H1 (cell line): ENCODE measurements around the gene BOK. TPM values are rescaled to one million over a fixed set of nuclear protein-coding genes. Genes with fewer than 3 reads are reported as not detected.

Experiments used
- CTCF ChIA-PET: fragments of 300-600 bp; sonication (Branson Sonifier 250); formaldehyde crosslinking; loops from one replicate; lab custom pipeline; 2021; ENCODE audit not compliant: partially characterized antibody; lab: Charles Lee
- POLR2A ChIA-PET: fragments of 300-600 bp; sonication (Branson Sonifier 250); formaldehyde crosslinking; loops from one replicate; lab custom pipeline; 2021; ENCODE audit warnings: inconsistent platforms; ENCODE audit not compliant: partially characterized antibody; lab: Charles Lee
- DNase-seq, 2 experiments: peaks; one replicate each; pipeline versions ENCODE4 v3.0.0 to v3.0.0-alpha.2; 2010 to 2022; ENCODE audit warnings: low spot score in 2 of 2, low read depth in 1 of 2, mixed read lengths in 1 of 2
- FAIRE-seq: peaks from 2 replicates; lab custom pipeline; 2011; peaks lifted over from hg19 to GRCh38; lab: Jason Lieb, UNC
- H2AFZ ChIP-seq: 2 replicates; pipeline ENCODE4 v1.8.1; 2012; ENCODE audit warnings: low read length, inconsistent platforms
- H2AK5ac ChIP-seq: 2 replicates; pipeline ENCODE4 v1.6.1; 2013; ENCODE audit warnings: low read depth, low read length
- H2BK120ac ChIP-seq: replicated peaks from 2 replicates; pipeline ENCODE3; 2013; ENCODE audit warnings: low read depth, low read length, inconsistent platforms
- H2BK12ac ChIP-seq: 2 replicates; pipeline ENCODE4 v1.6.1; 2013; ENCODE audit warnings: low read depth, low read length
- H2BK15ac ChIP-seq: 2 replicates; pipeline ENCODE4 v1.6.1; 2013; ENCODE audit warnings: low read length
- H2BK20ac ChIP-seq: 2 replicates; pipeline ENCODE4 v1.6.1; 2013; ENCODE audit warnings: low read length
- H2BK5ac ChIP-seq: 2 replicates; pipeline ENCODE4 v1.6.1; 2013; ENCODE audit warnings: low read depth, low read length
- H3K14ac ChIP-seq: 2 replicates; pipeline ENCODE4 v1.6.1; 2013; ENCODE audit warnings: inconsistent platforms; ENCODE audit not compliant: insufficient read length
- H3K18ac ChIP-seq: 2 replicates; pipeline ENCODE4 v1.6.1; 2013; ENCODE audit warnings: low read length; ENCODE audit errors: extremely low read depth
- H3K23ac ChIP-seq: 2 replicates; pipeline ENCODE4 v1.6.1; 2013; ENCODE audit warnings: inconsistent platforms; ENCODE audit not compliant: insufficient read length
- H3K23me2 ChIP-seq: 2 replicates; pipeline ENCODE4 v1.6.1; 2013; ENCODE audit warnings: low read depth, low read length
- H3K27ac ChIP-seq: 2 replicates; pipeline ENCODE4 v1.6.1; 2011; ENCODE audit warnings: low read depth, low read length, inconsistent platforms
- H3K27me3 ChIP-seq, 4 experiments: replicated peaks in 1 of 4; 1 replicate in 1 of 4; 2 replicates in 3 of 4; pipeline versions ENCODE4 v1.6.1 to v1.8.1; 2011 to 2013; ENCODE audit warnings: low read length in 3 of 4, mild to moderate bottlenecking in 3 of 4, inconsistent platforms in 2 of 4, mixed read lengths in 2 of 4, moderate library complexity in 1 of 4; ENCODE audit not compliant: control insufficient read depth in 3 of 4, insufficient read depth in 3 of 4; ENCODE audit errors: extremely low read depth in 1 of 4
- H3K36me3 ChIP-seq, 4 experiments: 2 replicates each; pipeline versions ENCODE4 v1.6.1 to v1.8.1; 2011 to 2013; ENCODE audit warnings: mild to moderate bottlenecking in 4 of 4, low read length in 3 of 4, moderate library complexity in 2 of 4, control low read depth in 1 of 4, inconsistent platforms in 1 of 4; ENCODE audit not compliant: insufficient read depth in 4 of 4, control insufficient read depth in 2 of 4
- H3K4ac ChIP-seq: replicated peaks from 2 replicates; pipeline ENCODE3; 2013; ENCODE audit warnings: low read length, low read depth, mixed read lengths, inconsistent platforms; ENCODE audit not compliant: insufficient read length
- H3K4me1 ChIP-seq, 4 experiments: replicated peaks in 1 of 4; 1 replicate in 1 of 4; 2 replicates in 3 of 4; pipeline versions ENCODE4 v1.6.1 to v1.8.1; 2011 to 2013; ENCODE audit warnings: low read length in 3 of 4, inconsistent platforms in 2 of 4, mixed read lengths in 1 of 4; ENCODE audit not compliant: insufficient read depth in 4 of 4, control insufficient read depth in 3 of 4
- H3K4me2 ChIP-seq, 2 experiments: 2 replicates each; pipeline versions ENCODE4 v1.6.1 to v1.8.1; 2011 to 2013; ENCODE audit warnings: low read depth in 2 of 2, low read length in 2 of 2, control low read depth in 1 of 2, inconsistent platforms in 1 of 2, mild to moderate bottlenecking in 1 of 2; ENCODE audit not compliant: insufficient read depth in 1 of 2
- H3K4me3 ChIP-seq, 4 experiments: fragments of 200-600, 300-600 bp in 1 of 4; sonication (generic), shearing (Covaris generic), sonication (Bioruptor Twin) in 1 of 4; 2 replicates each; pipeline versions ENCODE4 v1.5.1 to v1.8.1; 2011 to 2016; ENCODE audit warnings: low read length in 4 of 4, low read depth in 3 of 4, control low read depth in 2 of 4, inconsistent platforms in 2 of 4, mild to moderate bottlenecking in 2 of 4, mixed read lengths in 1 of 4, moderate library complexity in 1 of 4; ENCODE audit not compliant: insufficient read depth in 2 of 4; ENCODE audit errors: extremely low read depth in 1 of 4
- H3K56ac ChIP-seq: replicated peaks from 2 replicates; pipeline ENCODE3; 2013; ENCODE audit warnings: low read depth, mild to moderate bottlenecking, mixed read lengths, low read length, inconsistent platforms; ENCODE audit not compliant: insufficient read length
- H3K79me1 ChIP-seq: 2 replicates; pipeline ENCODE4 v1.6.1; 2013; ENCODE audit warnings: low read depth, low read length, control low read depth
- H3K79me2 ChIP-seq, 2 experiments: 2 replicates each; pipeline versions ENCODE4 v1.6.1 to v1.8.1; 2012 to 2013; ENCODE audit warnings: low read length in 2 of 2, mild to moderate bottlenecking in 2 of 2, inconsistent platforms in 1 of 2; ENCODE audit not compliant: insufficient read depth in 2 of 2, control insufficient read depth in 1 of 2
- H3K9ac ChIP-seq, 4 experiments: replicated peaks in 1 of 4; 1 replicate in 1 of 4; 2 replicates in 3 of 4; pipeline versions ENCODE4 v1.6.1 to v1.8.1; 2011 to 2013; ENCODE audit warnings: low read depth in 3 of 4, low read length in 3 of 4, control low read depth in 2 of 4, mild to moderate bottlenecking in 2 of 4, moderate library complexity in 2 of 4, inconsistent platforms in 1 of 4; ENCODE audit errors: extremely low read depth in 1 of 4
- H3K9me3 ChIP-seq, 2 experiments: 2 replicates each; pipeline versions ENCODE4 v1.6.1 to v1.8.1; 2012 to 2013; ENCODE audit warnings: mild to moderate bottlenecking in 2 of 2, moderate library complexity in 2 of 2, control low read depth in 1 of 2, inconsistent platforms in 1 of 2, low read depth in 1 of 2, low read length in 1 of 2, mixed read lengths in 1 of 2; ENCODE audit not compliant: insufficient read depth in 2 of 2
- H4K20me1 ChIP-seq, 2 experiments: replicated peaks in 1 of 2; 2 replicates each; pipeline versions ENCODE3 to v1.8.1; 2011 to 2013; ENCODE audit warnings: inconsistent platforms in 2 of 2, low read length in 2 of 2, mild to moderate bottlenecking in 1 of 2; ENCODE audit not compliant: insufficient read depth in 2 of 2, control insufficient read depth in 1 of 2
- H4K5ac ChIP-seq: 2 replicates; pipeline ENCODE4 v1.6.1; 2013; ENCODE audit warnings: low read length, low read depth, mixed read lengths, inconsistent platforms; ENCODE audit not compliant: insufficient read length
- H4K8ac ChIP-seq: 2 replicates; pipeline ENCODE4 v1.8.0; 2013; ENCODE audit warnings: mild to moderate bottlenecking, moderate library complexity, low read length, inconsistent platforms; ENCODE audit not compliant: insufficient read depth; ENCODE audit errors: extremely low read depth
- H4K91ac ChIP-seq: replicated peaks from 2 replicates; pipeline ENCODE3; 2013; ENCODE audit warnings: low read length, mixed read lengths, inconsistent platforms; ENCODE audit not compliant: insufficient read length
- ASH2L ChIP-seq: fragments of 200-600, 300-600 bp; sonication (generic); IDR thresholded peaks from one replicate; pipeline ENCODE4 v1.7.1; 2017; ENCODE audit warnings: low read length
- GABPA ChIP-seq: IDR thresholded peaks from 2 replicates; pipeline ENCODE4 v1.6.1; 2011; ENCODE audit warnings: mild to moderate bottlenecking, low read length, moderate library complexity, borderline replicate concordance; ENCODE audit not compliant: insufficient read depth
- KDM1A ChIP-seq: fragments of 200-600, 300-600 bp; sonication (generic); IDR thresholded peaks from 2 replicates; pipeline ENCODE4 v1.7.1; 2016; ENCODE audit warnings: mild to moderate bottlenecking, low read length, borderline replicate concordance
- KDM4A ChIP-seq: IDR thresholded peaks from one replicate; pipeline ENCODE4 v1.7.1; 2012; ENCODE audit warnings: low read depth, mild to moderate bottlenecking, moderate library complexity, low read length, inconsistent platforms; ENCODE audit not compliant: severe bottlenecking
- SIN3A ChIP-seq, 2 experiments: IDR thresholded peaks in 1 of 2; conservative IDR thresholded peaks in 1 of 2; 2 replicates each; pipeline ENCODE4 v1.6.1; 2011 to 2012; ENCODE audit warnings: low read length in 2 of 2, improper control_type of control experiment in 1 of 2, low read depth in 1 of 2, mild to moderate bottlenecking in 1 of 2
- SIRT6 ChIP-seq: IDR thresholded peaks from one replicate; pipeline ENCODE4 v1.7.1; 2012; ENCODE audit warnings: low read length, inconsistent platforms
- SUZ12 ChIP-seq: fragments of 200-600 bp; sonication (generic); IDR thresholded peaks from 2 replicates; pipeline ENCODE4 v1.6.1; 2012; ENCODE audit warnings: mild to moderate bottlenecking, inconsistent platforms, low read length, moderate library complexity, mixed read lengths
- TAF1 ChIP-seq: IDR thresholded peaks from 2 replicates; pipeline ENCODE4 v1.6.1; 2011; ENCODE audit warnings: mild to moderate bottlenecking, low read depth, low read length
- YY1 ChIP-seq: IDR thresholded peaks from 2 replicates; pipeline ENCODE4 v1.6.1; 2011; ENCODE audit warnings: low read depth, mild to moderate bottlenecking, low read length
- ZNF274 ChIP-seq: IDR thresholded peaks from 2 replicates; pipeline ENCODE4 v1.7.0; 2012; ENCODE audit warnings: low read length, borderline replicate concordance; ENCODE audit errors: extremely low read depth
- WGBS, 2 experiments: shearing (Covaris generic) in 1 of 2; methylation state at CpG; one replicate each; pipeline versions ENCODE4 v1.1.6 to v1.1.7; 2013 to 2015; ENCODE audit warnings: low lambda C conversion rate in 2 of 2, mixed read lengths in 2 of 2, inconsistent platforms in 1 of 2, low coverage in 1 of 2, missing lambda C conversion rate in 1 of 2; ENCODE audit not compliant: insufficient replicate concordance in 2 of 2, insufficient coverage in 1 of 2, insufficient read length in 1 of 2; ENCODE audit errors: extremely low coverage in 1 of 2, missing lambda C conversion rate in 1 of 2; 5-methylcytosine and 5-hydroxymethylcytosine counted together
- polyA plus RNA-seq, 7 experiments: library from polyadenylated mRNA; depleted of rRNA in 3 of 7; stranded (reverse) in 5 of 7; unstranded in 2 of 7; fragments of >200 nt in 5 of 7; fragments of 200-250 nt in 2 of 7; gene quantifications; 1 replicate in 5 of 7; 2 replicates in 1 of 7; 4 replicates in 1 of 7; pipeline versions ENCODE4 v1.2.1 to v1.2.3, GENCODE V29; 2011 to 2013; ENCODE audit warnings: missing spikeins in 2 of 7, mixed read lengths in 2 of 7
- total RNA-seq: library from RNA; stranded (reverse); fragmentation: NEBNext Ultra II Directional; extraction: Animal tissue kit (Norgen Biotek cat#: 25700); gene quantifications from 2 replicates; pipeline ENCODE4 v1.2.1, GENCODE V29; 2021
- TF ChIP-seq, protein P1 (sequence below): IDR thresholded peaks from 2 replicates; pipeline ENCODE4 v1.6.1; 2011; ENCODE audit warnings: low read depth, mild to moderate bottlenecking, low read length; ENCODE audit not compliant: insufficient read depth
- TF ChIP-seq, protein P2 (sequence below): IDR thresholded peaks from 2 replicates; pipeline ENCODE4 v1.6.1; 2011; ENCODE audit warnings: low read length, improper control_type of control experiment

Gene BOK
- total and polyA plus RNA-seq, 2 of the 8 experiments (the other 6 are each of a cell fraction or from before 2014, with no cell fraction given) = 33.7 to 37.6 TPM

DNA sequence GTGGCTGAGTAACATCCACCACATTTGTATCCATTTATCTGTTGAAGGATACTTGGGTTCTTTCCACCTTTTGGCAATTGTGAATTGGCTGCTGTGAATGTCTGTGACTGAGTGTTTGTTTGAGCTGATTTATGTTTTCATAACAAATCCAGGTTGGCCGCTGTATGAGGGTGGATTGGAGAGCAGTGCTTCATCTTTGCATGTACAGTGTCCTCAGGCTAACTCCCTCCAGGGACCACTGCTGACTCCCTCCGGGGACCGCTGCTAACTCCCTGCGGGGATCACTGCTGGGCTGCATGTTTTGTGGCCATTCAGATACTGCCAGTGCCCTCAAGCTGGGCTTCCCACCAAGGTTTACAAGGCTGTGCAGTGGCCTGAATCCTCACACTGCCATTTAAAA is 10.2 kb downstream of the BOK start:
- Histone ChIP-seq H3K27ac (no peak overlapping the region), H2BK20ac (no peak overlapping the region), H3K27me3 (peaks cover 0 to 2% (median 0%) of the 10 kb centered on the region in 4 experiments; a peak in 3 of 7 replicates), H3K4me1 (peaks cover 0 to 16% (median 3%) of the 10 kb centered on the region in 4 experiments; a peak in 5 of 7 replicates), H3K79me2 (no peaks in the 10 kb centered on the region; a peak in 1 of 4 replicates), H3K56ac (no peak overlapping the region), H4K8ac (no peak overlapping the region), H4K5ac (no peak overlapping the region), H3K14ac (no peak overlapping the region), H3K23ac (no peak overlapping the region), H3K23me2 (peaks cover 6% of the 10 kb centered on the region; the same call in 1 of the 2 replicates), H2BK12ac (no peak overlapping the region), H3K36me3 (peaks cover 0 to 4% (median 2%) of the 10 kb centered on the region in 4 experiments; a peak in 2 of 8 replicates), H3K9ac (no peak overlapping the region), H3K4me2 (no peak overlapping the region), H4K91ac (no peak overlapping the region), H3K18ac (no peak overlapping the region), H3K9me3 (no peaks in the 10 kb centered on the region), H2AFZ (no peak overlapping the region), H3K4ac (no peak overlapping the region), H2BK5ac (no peak overlapping the region), H2BK15ac (no peak overlapping the region), H4K20me1 (peaks cover 0 to 12% of the 10 kb centered on the region in 2 experiments), H3K4me3 (no peak overlapping the region), H2AK5ac (no peak overlapping the region), H2BK120ac (no peak overlapping the region), H3K79me1 (no peaks in the 10 kb centered on the region; the same call in none of the 2 replicates)
- DNase-seq = no peak
- 90% methylated on average over 4 of the region's 4 CpGs; no CpG with 5 or more reads in 1 of the 2 experiments for WGBS, 2 experiments
- ChIA-PET POLR2A (interaction anchor here (1.1 to 3.5 kb wide), 2 partner anchors 9 to 42 kb away, joined by 3 to 22 read pairs; partner anchors contain the start of gene BOK), CTCF (interaction anchor here (1.3 kb wide), 1 partner anchor 27 kb away, joined by 4 read pairs; no protein-coding TSS in a partner anchor)
- FAIRE-seq = no peak
- TF ChIP-seq, protein P1, sequence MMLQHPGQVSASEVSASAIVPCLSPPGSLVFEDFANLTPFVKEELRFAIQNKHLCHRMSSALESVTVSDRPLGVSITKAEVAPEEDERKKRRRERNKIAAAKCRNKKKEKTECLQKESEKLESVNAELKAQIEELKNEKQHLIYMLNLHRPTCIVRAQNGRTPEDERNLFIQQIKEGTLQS = no peak
- TF ChIP-seq SUZ12 = no peak
- no peak for TF ChIP-seq KDM1A
- TF ChIP-seq SIRT6 = no peak
- TF ChIP-seq GABPA = no peak
- TF ChIP-seq, protein P2, sequence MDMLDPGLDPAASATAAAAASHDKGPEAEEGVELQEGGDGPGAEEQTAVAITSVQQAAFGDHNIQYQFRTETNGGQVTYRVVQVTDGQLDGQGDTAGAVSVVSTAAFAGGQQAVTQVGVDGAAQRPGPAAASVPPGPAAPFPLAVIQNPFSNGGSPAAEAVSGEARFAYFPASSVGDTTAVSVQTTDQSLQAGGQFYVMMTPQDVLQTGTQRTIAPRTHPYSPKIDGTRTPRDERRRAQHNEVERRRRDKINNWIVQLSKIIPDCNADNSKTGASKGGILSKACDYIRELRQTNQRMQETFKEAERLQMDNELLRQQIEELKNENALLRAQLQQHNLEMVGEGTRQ = no peak
- TF ChIP-seq ZNF274 = no peak
- no peak for TF ChIP-seq SIN3A (conservative IDR thresholded peaks at IDR 0.05 in 1 of 2, IDR thresholded peaks at IDR 0.05 in 1 of 2; ENCODE audit: low read depth in 1 of 2, low read length in 2 of 2)
- no peak for TF ChIP-seq KDM4A
- TF ChIP-seq YY1 = no peak
- no peak for TF ChIP-seq ASH2L
- TF ChIP-seq TAF1 = no peak
